Brain microvascular endothelial cell (primary cell): Measurements from ENCODE around the gene DDX25.

Experiments
- DNase-seq: peaks from one replicate; pipeline ENCODE4 v3.0.0-alpha.2; 2020
- H3K27ac ChIP-seq: fragments of 250-450 bp; sonication (Bioruptor Pico); 2 replicates; pipeline ENCODE4 v1.5.1; 2020; ENCODE audit warnings: mild to moderate bottlenecking, moderate library complexity
- H3K27me3 ChIP-seq: fragments of 250-450 bp; sonication (Bioruptor Pico); replicated peaks from 2 replicates; pipeline ENCODE4 v1.5.1; 2020; ENCODE audit warnings: mild to moderate bottlenecking
- H3K36me3 ChIP-seq: fragments of 250-450 bp; sonication (Bioruptor Pico); replicated peaks from 2 replicates; pipeline ENCODE4 v1.5.1; 2020; ENCODE audit warnings: mild to moderate bottlenecking
- H3K4me3 ChIP-seq: 2 replicates; pipeline ENCODE4 v1.5.1; 2011; ENCODE audit warnings: low read depth, mild to moderate bottlenecking, control low read depth, low read length, moderate library complexity
- in situ Hi-C: cut with HindIII; loops from 2 replicates; pipeline ENCODE4 v1.10.0; 2017; ENCODE audit warnings: low sequenced_read_pairs, low pct_ligation_motif_present
- TF ChIP-seq, protein P1 (sequence below): IDR thresholded peaks from 2 replicates; pipeline ENCODE4 v1.5.1; 2011; ENCODE audit warnings: low read depth, mild to moderate bottlenecking, moderate library complexity, low read length, control low read depth, inconsistent platforms; ENCODE audit errors: missing control alignments

Gene DDX25

DNA sequence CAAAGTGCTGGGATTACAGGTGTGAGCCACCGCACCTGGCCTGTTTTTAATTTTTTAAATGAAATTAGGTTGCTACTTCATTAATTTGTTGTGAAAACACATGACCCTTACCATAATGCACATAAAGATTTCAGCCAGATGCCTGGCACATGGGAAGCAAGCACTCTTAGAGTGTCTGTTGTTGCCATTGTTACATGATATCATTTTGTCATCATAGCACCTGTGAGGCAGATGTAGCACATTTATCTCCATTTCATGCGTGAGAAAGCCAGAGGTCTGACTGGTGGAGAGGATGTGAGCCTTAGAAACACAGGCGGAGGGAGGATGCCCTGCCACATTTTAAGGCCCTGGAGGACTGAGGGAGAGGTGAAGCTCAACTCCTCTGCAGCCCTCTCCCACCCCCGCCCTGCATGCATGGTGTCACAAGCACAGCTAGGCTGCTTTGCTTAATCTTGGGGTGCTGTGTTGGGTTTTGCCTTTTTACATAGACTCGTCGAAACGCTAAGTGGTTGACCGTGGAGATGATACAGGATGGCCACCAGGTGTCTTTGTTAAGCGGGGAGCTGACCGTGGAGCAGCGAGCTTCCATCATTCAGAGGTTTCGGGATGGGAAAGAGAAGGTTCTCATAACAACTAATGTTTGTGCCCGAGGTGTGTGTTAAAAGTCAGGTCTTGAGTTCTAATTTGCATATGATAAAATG lies 14.0 kb downstream of the DDX25 start:
- Histone ChIP-seq H3K27ac (no peak overlapping the region), H3K4me3 (no peak overlapping the region), H3K36me3 (no peaks in the 10 kb centered on the region), H3K27me3 (no peaks in the 10 kb centered on the region)
- TF ChIP-seq, protein P1, sequence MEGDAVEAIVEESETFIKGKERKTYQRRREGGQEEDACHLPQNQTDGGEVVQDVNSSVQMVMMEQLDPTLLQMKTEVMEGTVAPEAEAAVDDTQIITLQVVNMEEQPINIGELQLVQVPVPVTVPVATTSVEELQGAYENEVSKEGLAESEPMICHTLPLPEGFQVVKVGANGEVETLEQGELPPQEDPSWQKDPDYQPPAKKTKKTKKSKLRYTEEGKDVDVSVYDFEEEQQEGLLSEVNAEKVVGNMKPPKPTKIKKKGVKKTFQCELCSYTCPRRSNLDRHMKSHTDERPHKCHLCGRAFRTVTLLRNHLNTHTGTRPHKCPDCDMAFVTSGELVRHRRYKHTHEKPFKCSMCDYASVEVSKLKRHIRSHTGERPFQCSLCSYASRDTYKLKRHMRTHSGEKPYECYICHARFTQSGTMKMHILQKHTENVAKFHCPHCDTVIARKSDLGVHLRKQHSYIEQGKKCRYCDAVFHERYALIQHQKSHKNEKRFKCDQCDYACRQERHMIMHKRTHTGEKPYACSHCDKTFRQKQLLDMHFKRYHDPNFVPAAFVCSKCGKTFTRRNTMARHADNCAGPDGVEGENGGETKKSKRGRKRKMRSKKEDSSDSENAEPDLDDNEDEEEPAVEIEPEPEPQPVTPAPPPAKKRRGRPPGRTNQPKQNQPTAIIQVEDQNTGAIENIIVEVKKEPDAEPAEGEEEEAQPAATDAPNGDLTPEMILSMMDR = no peak
- DNase-seq = no peak
- in situ Hi-C loops = no loop called here

- Histone ChIP-seq H3K4me3 (no peak overlapping the region), H3K27me3 (no peaks in the 10 kb centered on the region), H3K36me3 (no peaks in the 10 kb centered on the region), H3K27ac (no peak overlapping the region)
- TF ChIP-seq, protein P1 = no peak
- in situ Hi-C loops = no loop called here
- DNase-seq = no peak
These were observed 16.7 kb downstream of the DDX25 start for GRCh38 chr11:125921042-125921441.

DNA sequence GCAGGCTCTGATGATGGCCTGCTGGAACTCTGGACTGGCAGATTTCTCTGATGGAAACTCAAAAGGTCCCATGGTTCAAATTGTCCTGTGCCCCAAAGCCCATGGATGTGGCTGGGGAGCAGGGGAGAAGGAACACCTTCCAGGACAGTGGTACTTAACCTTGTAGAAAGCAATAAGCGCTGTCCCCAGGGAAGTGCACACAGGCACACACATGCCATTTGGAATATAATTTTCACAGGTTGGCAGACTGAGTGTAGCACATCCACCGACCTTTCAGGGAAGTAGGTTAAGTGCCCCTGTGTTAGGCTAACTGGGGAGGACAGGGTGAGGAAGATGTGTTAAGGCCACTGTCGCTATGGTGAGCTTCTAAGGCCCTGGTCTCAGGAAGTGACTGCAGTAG lies 17.8 kb downstream of the DDX25 start:
- no peaks in the 10 kb centered on the region for H3K36me3 ChIP-seq
- H3K27ac ChIP-seq = no peak overlapping the region
- DNase-seq = no peak
- H3K4me3 ChIP-seq = no peak overlapping the region
- TF ChIP-seq, protein P1 = no peak
- in situ Hi-C loops = no loop called here
- no peaks in the 10 kb centered on the region for H3K27me3 ChIP-seq

DNA sequence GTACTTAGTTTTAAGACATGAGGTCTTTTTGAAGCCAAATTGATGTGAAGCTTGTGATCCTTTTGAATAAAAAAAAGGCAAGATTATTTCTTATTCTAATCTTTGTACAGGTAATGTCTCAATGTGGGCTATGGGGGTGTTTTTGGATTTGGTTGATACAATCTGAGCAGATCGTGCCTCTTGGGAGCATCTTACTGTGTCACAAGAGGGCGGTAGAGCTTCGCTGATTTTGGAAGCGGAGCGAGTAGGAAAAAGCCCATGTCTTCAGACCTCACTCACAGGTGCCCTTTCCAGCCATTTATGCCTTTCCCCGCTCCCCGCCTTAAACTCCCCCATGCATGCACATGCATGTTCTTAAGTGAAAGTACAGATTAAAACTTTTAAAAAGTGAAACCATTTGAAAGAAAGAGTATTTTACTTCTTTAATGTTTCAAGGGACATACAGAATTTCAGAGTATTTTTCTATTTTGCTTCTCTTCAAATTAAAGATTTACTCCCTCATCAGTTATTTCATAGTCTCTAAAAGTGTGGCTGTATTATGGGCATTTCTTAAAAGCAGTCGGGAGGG lies 18.8 kb downstream of the DDX25 start:
- in situ Hi-C loops = no loop called here
- Histone ChIP-seq H3K4me3 (no peak overlapping the region), H3K27me3 (peaks cover 2% of the 10 kb centered on the region), H3K27ac (no peak overlapping the region), H3K36me3 (no peaks in the 10 kb centered on the region)
- TF ChIP-seq, protein P1 = peak; percentile 91
- DNase-seq = peak; percentile 62

GRCh38 chr11:125923633-125924032 lies 19.3 kb downstream of the DDX25 start:
- H3K27ac ChIP-seq = no peak overlapping the region
- in situ Hi-C loops = no loop called here

More at GRCh38 chr11:125923633-125924032, 19.3 kb downstream of the DDX25 start:
- no peak for DNase-seq
- Histone ChIP-seq H3K4me3 (no peak overlapping the region), H3K27me3 (peaks cover 2% of the 10 kb centered on the region), H3K36me3 (no peaks in the 10 kb centered on the region)
- TF ChIP-seq, protein P1 = no peak
